Measurements from ENCODE around the gene YPEL1.
"Not testable (repeated sequence)": the region's sequence is repeated elsewhere in the genome, so short reads cannot be mapped to it uniquely, and the experiment has no call there.

The YPEL1 gene

DNA sequence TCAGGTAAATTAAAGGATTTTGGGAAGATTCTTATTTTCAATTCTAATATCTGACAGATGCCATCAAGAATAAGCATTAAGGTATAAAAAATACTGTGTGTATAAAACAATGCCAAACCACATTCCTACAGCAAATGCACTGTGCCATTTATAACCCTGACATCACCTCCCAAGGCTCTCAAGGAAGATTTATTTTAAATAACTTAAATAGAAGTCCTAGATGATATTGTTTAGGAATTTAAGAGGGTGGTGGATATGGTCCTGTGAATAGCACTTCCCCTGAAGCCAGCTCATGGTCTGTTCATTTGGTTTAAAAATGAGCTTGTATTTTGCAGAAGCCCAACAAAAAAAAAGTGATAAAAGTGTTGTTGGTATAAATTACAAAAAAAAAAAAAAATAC lies 37.7 kb downstream of the YPEL1 start:
- DNase-seq = no peak

DNA sequence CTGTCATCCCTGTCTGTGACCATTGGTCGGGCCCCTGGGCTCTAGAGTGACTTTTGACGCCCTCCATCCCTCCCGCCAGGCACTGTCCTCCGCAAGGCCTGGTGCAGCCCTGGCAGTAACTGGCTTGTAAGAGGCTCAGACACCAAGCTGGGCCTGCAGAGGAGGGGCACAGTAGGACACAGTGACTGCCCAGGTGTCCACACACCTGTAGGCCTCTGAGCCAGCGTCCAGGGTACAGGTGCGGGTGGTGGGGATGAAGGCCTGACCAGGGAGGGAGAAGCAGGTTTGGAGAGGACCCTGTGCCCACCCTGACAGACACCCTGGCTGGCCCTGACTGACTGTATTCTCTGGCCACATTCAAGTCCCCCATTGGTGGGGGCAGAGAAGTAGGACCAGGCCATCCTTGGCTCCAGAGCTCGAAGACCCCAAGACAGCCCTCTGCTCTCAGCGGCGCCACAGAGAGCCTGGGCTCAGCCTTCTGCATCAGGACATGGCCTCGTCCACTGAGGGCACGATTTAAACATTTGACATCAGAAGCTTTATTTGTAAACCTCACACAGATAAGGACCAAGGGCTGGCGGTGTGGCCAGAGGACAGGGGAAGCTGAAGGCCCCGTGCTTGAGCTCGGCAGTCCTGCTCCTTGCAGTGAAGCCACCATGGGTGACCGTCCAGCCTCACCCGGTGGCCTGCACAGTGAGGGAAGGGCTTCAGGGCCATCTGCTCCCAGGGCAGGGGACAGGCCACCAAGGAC lies 38.4 kb downstream of the YPEL1 start:
- no peak for DNase-seq

DNA sequence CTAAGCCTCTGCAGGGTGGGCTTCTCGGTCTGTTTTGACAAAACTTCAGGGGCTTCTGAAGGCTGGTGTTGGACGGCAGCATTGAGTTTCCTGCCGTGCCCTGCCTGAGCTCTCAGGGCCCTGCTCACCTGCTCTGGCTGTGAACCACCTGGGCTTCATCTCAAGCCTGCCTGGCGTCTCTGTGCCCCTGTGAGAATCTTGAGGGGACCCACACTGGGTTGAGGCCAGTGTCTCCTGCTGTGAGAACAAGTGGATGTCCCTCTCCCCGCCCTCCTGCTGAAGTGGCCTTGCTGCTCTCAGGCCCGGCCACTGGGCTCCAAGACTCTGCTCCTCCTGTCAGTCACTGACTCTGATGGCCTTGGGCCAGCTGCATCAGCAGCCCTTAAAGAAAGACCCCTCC lies 39.5 kb downstream of the YPEL1 start:
- DNase-seq = no peak

DNA sequence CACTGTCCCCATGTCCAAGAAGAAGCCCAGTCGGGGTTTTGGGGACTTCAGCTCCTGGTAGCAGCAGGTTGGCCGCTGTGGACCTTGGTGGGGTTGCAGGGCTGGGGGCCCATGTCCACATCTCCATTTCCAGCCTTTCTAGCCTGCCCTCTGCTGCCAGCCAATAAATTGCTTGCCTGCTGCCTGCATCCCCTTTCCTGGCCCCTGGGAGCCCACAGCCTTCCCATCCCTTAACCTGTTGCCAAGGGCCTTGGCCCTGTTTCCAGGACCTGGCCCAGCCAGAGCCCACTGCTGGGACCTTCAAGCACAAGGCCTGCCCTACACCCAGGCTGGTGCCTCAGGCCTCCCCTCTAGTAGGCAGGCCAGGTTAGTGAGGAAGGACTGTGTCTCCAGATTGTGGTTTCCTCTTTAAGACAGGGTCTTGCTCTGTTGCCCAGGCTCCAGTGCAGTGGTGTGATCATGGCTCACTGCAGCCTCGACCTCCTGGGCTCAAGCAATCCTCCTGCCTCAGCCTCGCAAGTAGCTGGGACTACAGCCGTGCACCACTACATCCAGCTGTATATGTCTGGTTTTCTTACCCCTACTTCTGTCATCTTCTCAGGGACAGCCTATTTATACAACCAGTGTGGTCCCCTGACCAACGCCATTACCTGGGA lies 40.0 kb downstream of the YPEL1 start:
- DNase-seq = no peak

DNA sequence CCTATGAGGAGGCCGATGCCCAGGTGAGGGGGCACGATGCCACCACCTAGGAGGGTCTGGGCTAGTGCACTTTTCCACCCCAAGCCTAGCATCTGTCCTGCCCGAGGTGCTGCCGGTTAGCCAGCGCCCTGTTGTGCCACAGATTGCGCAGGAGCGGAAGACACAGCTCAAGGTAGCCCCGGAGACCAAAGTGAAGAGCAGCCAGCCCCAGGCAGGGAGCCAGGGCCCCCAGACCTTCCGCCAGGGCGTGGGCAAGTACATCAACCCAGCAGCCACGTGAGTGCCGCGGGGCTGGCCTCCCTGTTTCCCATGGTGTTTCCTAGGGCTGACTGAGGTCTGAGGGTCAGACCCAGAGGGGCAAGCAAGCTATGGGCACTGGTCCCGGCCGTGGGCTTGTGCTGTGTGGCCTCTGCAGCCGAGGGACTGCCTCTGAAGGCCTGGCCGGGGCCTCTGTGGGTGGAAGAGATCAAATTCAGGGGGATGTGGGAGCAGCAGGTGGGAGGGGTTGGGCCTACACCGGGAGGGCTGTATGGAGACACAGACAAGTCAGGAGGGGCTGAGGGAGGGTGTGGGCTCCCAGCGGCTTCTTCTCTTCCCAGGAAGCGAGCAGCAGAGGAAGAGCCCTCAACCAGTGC lies 40.7 kb downstream of the YPEL1 start:
- DNase-seq = no peak

DNA sequence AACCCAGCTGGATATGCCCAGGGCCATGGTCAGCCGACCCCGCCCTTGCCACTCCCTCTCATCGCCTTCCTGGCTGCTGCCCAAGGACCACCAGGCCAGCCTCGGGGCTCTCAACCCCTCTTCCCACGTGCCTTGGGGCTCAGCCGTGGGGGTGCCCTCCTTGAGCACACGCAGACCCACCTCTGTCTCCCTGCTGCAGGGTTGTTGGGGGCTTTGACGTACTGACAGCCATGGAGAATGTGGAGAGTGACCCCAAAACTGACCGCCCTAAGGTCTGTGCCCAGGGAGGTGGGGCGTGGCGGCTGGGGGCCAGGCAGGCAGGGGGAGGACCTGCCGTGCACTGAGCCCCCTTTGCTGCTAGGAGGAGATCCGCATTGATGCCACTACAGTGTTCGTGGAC lies 41.2 kb downstream of the YPEL1 start:
- no peak for DNase-seq

DNA sequence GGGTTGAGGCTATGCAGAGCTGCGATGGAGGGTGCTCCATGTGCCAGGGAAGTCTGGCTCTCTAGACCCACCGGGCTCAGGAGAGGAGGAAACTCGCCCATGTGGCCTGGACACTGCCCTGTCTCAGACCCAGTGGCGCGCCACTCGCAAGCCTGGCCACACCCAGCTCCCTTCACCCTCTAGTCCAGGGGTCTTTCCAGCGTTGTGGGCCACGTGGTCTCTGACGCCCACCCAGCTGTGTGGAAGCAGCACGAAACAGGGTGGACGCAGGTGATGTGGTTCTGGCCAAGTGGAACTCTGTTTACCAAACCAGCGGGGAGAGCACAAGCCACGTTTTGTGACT lies 41.6 kb downstream of the YPEL1 start:
- DNase-seq = no peak

DNA sequence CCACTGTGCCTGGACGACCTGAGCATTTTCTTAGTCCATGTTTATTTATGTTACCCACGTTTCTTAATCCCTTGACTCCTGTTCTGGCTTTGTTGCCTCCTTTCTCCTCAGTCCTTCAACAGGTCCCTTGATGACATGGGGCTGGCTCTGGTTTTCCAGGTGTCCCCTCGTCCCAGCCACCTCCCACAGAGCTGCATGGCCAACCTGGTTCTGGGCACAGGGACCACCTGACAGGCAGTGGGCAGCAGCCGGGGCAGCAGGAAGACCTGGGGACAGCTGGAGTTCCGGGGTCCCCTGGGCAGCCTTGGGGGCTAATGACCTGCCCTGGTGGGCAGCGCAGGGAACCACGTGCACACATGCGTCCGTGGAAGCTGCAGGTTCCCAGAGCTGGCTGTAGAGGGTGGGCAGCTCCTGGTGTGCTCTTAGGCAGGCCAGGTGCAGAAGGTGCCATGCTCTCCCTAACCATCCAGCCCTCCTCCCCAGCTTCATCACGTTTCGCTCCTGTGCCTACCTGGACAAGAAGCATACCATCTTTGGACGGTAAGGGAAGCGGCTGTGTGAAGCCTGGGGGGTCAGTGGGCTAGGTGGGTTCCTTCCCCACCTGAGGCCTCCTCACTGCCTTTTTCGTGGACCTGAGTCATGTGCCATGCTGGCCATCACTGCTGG lies 42.1 kb downstream of the YPEL1 start:
- no peak for DNase-seq

DNA sequence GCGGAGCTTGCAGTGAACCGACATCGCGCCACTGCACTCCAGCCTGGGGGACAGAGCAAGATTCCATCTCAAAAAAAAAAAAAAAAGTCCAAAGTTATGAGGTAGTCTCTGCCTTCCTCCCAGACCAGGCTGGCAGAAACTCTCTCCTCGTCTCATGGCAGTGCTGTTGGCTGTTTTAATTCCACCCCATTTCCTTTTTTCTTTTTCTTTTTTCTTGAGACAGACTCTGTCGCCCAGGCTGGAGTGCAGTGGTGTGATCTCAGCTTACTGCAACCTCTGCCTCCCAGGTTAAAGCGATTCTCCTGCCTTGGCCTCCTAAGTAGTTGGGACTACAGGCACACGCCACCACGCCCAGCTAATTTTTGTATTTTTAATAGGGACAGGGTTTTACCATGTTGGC lies 42.7 kb downstream of the YPEL1 start:
- DNase-seq = not testable (repeated sequence)

DNA sequence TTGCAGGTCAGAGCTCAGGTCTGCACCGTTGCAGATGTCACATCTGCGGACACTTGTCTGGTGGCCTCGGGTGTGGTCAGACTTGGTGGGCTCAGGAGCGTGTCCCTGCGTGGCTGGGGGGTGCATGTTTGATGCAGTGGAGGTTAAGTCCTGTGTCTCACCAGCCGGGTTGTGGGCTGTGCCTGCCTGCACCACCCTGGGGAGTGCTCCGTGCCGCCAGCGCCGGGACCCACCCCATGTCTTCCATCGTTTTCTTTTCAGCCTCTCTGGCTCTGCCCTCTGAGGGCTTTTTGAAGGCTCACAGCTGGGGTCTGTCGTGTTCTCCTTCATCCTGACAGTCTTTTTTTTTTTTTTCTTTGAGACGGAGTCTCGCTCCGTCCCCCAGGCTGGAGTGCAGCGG lies 43.8 kb downstream of the YPEL1 start:
- no peak for DNase-seq

DNA sequence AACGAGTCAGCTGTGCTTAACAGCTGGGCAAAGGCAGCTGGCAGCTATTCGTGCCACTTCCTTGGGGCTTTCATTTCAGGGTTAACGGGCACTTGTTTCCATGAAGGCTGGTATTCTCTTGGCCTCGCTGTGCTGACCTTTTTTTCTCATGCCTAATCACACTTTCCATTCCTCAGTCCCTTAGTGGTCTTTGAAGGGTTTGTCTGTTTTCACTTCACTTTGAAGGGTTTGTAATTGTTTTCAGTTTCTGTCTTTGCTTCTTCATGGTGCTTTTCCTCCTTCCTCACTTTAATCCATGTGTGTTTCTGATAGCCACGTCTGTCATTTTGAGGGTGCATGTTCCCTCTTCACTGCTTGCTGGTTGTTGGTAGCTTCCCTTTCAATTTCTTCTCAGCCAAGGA lies 45.2 kb downstream of the YPEL1 start:
- no peak for DNase-seq

DNA sequence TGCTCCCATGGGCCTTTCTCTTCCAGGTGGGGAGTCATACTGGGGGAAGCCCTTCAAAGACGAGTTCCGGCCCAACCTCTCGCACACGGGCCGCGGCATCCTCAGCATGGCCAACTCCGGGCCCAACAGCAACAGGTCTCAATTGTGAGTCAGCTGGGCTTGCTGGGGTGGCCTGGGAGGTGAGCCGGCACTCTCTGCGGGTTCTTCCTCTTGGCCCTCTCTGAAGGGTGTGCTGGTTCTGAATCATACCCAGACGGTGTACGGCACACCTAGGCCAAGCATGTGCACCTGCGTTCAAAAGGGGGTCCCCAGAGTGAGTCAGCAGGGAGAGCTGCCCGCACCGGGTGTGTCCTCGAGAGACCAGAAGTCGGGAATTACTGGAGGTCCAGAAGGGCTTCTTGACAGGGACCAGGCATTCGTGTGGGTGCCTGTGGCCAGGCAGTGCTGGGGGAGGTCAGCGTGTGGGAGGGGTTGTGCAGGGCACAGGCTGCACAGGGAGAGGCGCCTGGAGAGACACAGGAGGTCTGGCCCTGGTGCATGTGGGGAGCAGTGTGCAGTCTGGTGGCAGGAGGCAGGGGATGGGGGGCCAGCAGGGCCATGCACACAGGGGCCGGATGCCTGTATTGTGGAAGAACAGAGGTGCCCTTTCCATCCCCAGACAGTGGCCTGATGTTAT lies 46.8 kb downstream of the YPEL1 start:
- no peak for DNase-seq

DNA sequence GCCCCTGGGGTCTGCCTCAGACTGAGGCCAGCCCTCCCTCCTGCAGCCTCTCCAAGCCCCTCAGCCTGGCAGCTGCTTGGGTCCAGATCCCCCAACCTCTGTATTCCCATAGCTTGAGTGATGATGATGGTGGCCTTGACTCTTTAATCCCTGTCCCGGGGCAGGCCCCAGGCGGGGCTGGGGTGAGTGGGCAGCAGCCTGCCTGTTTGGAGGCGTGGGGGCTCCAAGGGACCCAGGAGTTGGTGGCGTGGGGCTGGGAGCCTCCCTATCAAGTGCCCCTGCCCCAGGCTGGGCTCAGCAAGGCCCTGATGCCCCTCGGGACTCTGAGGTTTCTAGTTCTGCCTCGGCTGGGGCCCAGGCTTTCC lies 47.3 kb downstream of the YPEL1 start:
- no peak for DNase-seq

DNA sequence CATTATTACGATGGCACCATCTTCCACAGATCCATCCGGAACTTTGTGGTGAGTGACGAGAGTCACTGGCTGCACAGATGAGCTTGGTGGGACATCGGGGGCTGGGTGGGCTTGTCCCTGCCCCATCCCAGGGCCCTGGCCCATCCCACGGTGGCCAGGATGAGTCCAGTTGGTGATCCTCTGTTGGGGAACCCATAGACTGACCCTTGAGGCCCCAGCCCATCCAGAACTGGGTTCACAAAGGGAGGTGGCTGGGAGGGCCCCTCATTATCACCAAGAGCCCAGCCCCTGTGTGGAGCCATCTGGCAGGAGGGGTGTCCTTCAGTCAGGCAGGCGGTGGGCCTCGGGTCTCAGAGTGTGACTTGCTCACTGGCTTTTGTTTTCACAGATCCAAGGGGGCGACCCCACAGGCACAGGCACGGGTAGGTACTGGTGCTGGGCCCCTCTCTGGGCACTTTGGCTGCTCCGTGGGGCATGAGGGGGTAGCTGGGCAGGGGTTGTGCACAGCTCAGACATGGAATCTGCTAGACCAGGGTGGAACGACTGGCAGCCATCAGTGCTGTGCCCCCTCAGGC lies 47.8 kb downstream of the YPEL1 start:
- no peak for DNase-seq

DNA sequence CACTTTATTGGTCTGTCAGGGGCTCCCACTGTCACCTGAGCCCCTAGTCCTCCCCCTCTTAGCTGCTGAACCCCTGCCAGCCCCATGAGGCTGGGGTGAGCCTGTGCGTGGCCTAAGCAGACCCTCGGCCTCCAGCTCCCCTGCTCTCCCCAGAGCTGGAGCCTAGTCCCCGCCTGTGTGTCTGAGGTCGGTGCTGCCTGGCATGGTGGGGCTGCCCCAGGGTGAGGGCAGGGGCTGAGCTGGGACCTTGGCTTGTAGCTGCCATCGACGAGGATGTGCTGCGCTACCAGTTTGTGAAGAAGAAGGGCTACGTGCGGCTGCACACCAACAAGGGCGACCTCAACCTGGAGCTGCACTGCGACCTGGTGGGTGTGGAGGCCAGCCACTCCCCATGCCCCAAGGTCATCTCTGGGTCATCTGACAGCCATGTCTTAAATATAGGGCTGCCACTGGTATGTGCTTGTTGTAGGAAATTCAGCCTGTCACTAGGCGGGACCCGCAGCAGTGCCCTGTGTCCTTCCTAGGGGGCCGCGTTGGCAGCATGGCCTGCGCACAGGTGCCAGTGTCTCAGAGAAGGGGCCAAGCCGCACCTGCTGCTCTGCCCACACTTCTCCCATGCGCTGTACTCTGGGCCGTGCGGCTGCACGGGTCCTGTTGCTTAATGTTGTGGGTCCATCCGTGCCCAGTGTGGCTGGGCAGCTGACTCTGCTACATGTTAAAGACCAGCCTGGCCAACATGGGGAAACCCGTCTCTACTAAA lies 48.8 kb downstream of the YPEL1 start:
- DNase-seq = no peak

DNA sequence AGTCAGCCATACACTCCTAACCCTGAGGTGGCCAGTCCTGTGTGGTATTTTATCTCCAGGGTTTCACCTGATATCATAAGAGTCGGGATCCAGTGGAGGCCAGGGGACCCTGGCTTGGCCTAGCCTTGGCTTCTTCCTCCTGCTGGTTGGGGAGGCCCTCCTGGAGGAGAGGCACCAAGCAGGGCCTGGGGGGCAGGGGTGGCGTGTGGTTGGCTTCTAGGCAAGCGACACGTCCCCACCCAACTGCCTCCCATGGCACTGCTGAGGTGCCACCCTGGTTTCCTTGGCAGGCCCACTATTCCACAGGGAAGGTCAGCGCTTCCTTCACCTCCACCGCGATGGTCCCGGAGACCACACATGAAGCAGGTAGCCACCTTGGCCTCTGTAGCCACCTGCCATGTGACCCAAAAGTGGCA lies 49.4 kb downstream of the YPEL1 start:
- no peak for DNase-seq

DNA sequence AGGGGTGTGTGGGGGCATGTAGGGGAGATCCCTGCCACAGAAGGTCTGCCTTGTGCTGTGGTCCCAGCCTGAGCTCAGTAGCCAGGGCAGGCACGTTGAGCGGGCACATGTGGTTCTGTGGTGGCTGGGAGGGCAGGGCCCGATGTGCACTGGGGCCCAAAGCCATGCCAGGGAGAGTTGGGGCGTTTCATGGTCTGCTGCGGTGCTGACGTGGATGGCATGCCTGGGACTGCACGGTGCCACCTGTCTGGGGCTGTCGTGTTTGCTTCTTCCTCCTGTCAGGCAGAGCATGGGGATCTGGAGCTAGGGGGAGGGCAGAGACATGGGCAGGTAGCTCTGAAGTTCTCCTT lies 50.5 kb downstream of the YPEL1 start:
- no peak for DNase-seq

DNA sequence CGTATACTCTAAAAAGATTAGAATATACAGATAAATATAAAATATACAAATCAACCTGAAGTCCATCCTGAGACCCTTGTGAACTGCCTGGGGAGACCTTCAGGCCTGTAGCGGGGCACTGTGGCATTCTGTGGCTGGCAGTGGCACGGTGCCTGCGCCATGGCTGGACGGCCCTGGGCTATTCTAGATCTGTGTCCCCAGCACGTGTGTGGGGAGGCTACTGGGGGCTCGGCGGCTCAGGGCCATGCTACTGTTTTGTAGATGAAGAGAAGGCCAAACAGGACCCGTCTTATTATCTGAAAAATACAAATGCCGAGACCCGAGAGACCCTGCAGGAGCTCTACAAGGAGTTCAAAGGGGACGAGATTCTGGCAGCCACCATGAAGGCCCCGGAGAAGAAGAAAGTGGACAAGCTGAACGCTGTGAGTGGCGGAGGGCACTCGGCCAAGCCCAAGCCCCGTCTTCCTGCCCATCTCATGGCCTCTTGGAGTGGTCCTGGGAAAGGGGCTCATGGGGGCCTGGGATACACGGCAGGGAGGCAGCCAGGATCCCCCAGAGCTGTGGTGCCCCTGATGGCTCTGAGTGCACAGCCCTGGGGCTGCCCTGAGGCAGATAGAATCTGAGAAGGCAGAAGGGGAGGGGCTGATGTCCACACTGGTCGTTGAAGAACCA lies 51.0 kb downstream of the YPEL1 start:
- no peak for DNase-seq

DNA sequence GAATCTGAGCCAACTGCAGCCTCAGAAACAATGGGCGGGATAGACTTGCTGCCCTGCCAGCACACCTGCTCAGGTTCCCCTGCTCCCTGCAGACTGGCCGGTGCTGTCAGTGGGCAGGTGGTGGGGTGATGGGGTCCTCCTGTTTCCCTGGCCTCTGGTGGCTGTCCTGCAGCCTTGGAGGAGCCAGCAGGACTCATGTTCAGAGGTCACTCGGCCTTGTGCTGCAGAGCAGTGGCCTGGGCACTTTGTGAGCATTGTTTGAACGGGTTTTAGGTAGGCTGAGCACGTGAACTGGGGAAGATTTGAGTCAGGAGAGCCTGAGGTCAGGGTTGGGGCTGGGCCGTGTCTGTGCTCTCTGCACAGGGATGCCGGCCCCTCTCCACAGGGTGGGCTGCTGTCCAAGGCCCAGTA lies 52.2 kb downstream of the YPEL1 start:
- no peak for DNase-seq

DNA sequence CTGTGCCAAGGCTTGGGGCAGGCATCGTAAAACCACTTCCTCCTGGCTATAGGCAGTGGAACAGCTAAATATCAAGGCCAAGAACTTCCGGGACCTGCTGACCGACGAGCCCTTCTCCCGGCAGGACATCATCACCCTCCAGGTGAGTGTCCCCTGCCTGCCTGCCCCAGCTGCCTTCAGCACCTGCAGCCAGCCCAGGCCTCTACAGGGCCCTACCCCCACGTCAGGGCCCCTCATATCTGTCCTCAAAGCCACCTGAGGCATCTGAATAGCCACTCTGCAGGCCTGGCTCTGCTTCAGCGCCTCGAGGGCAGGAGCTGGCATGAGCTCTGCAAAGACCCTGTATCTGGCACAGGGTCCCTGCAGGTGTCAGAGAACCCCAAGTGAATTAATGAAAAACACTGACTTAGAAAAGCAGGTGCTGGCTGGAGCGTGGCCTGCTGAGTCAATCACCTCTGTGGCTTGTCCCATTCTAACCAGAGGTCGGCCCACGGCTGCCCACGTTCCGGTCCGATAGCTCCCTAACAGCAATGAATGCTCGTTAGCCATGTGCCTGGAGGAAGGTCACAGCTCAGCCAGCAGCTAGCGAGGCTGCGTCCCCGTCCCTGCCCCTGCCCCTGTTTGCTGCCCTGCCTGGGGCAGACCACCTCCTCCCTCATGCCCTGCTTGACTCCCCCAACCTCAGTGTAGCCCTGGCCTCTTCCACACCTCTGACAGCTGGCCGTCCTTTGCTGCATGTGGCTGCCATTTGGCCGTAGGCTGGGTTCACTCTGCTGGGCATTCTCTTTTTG lies 53.0 kb downstream of the YPEL1 start:
- no peak for DNase-seq

Measured in activated CD4-positive, CD25-positive, alpha-beta regulatory T cell treated with anti-CD3 and anti-CD28 coated beads, Interleukin-2, amount 50 U/mL, for 72 hours (primary cell).